T-helper 1 cell treated with Interleukin-12 subunit alpha and Interleukin-12 subunit beta and Interleukin-4 antibody, amounts not matched to agents 30 ng/mL and 1 ng/mL, for 36 hours (primary cell): Measurements from ENCODE around the gene TENT4B. TPM values are rescaled to one million over a fixed set of nuclear protein-coding genes. Genes with fewer than 3 reads are reported as not detected.
"Not testable (repeated sequence)": the region's sequence is repeated elsewhere in the genome, so short reads cannot be mapped to it uniquely, and the experiment has no call there.

Source experiments
- intact Hi-C: fragments of 100-400 bp; cut with micrococcal nuclease; formaldehyde crosslinking; loops from one replicate; pipeline ENCODE4 v1.15.1; 2024
- total RNA-seq: library from RNA; stranded (reverse); gene quantifications from 2 replicates; pipeline ENCODE4 v1.2.3, GENCODE V29; 2022

Gene TENT4B
- total RNA-seq, 1 donor from 2014 or later, result 22.5 TPM

DNA sequence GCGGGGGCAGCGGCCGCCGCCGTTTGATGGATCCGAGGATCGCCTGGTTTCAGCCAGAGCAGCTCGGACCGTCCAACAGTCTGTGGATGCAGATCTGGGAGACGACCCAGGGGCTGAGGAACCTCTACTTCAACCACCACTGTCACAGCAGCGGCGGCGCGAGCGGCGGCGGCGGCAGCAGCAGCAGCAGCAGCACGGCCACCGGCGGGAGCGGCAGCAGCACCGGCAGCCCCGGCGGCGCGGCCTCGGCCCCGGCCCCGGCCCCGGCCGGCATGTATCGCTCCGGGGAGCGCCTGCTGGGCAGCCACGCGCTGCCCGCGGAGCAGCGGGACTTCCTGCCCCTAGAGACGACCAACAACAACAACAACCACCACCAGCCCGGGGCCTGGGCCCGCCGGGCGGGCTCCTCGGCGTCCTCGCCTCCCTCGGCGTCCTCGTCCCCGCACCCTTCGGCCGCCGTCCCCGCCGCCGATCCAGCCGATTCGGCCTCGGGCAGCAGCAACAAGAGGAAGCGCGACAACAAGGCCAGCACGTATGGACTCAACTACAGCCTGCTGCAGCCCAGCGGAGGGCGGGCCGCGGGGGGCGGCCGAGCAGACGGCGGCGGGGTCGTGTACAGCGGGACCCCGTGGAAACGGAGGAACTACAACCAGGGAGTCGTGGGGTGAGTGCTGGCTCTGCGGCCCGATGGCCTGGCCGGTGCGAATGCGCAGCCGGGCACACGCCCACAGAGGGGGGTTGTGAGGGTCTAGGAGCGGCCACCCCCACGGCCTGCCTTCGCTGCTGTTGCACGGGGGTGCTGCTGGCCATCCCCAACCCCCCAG, 702 bp downstream of the TENT4B start:
- intact Hi-C loops, result loop anchor here (1.0 to 5.0 kb wide), 4 partner anchors 43 to 1543 kb away; partner anchors contain the start of genes BRD7, N4BP1 and SNX20

DNA sequence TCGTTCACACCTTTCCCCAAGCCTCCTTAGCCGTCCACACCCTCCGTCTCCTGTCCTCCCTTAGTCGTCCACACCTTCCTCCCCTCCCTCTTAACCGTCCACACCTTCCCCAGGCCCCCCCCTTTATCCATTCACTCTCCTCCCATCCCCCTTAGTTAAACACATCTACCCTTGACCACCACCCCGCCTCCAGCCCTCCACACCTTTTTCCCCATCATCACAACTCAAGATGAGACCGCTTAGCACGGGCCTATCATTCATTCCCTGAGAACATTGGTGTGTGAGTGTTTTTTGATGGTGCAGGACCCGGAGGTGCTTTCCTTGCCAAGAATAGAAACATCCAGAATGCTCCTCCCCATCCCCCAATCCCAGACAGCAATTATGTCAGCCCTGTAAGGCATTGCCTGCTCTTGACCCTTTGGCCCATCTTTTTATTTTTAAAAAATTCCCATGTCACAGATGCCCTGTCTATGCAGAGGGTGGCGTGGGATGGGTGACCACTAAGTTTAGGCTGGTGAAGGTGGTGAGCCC, 1.4 kb downstream of the TENT4B start:
- intact Hi-C loops, result loop anchor here (2.0 to 5.0 kb wide), 2 partner anchors 42 to 528 kb away; partner anchors contain the start of gene SNX20

- intact Hi-C loops, result loop anchor here (1.0 to 2.0 kb wide), 2 partner anchors 41 to 510 kb away; no protein-coding TSS in a partner anchor
Measured at GRCh38 chr16:50155925-50156324, 2.8 kb downstream of the TENT4B start.

DNA sequence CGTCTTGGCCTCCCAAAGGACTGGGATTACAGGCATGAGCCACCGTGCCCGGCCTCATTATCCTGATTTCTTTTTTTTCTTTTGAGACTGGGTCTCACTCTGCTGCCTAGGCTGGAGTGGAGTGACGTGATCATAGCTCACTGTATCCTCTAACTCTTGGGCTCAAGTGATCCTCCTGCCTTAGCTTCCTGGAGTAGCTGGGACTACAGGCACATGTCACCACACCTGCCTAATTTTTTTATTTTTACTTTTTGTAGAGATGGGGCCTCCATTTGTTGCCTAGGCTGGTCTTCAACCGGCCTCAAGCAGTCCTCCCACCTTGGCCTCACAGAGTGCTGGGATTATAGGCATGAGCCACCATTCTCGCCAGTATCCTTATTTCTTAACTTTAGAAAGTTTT, 3.5 kb downstream of the TENT4B start:
- intact Hi-C loops, result loop anchor here (1.0 kb wide), 1 partner anchor 510 kb away; no protein-coding TSS in a partner anchor

DNA sequence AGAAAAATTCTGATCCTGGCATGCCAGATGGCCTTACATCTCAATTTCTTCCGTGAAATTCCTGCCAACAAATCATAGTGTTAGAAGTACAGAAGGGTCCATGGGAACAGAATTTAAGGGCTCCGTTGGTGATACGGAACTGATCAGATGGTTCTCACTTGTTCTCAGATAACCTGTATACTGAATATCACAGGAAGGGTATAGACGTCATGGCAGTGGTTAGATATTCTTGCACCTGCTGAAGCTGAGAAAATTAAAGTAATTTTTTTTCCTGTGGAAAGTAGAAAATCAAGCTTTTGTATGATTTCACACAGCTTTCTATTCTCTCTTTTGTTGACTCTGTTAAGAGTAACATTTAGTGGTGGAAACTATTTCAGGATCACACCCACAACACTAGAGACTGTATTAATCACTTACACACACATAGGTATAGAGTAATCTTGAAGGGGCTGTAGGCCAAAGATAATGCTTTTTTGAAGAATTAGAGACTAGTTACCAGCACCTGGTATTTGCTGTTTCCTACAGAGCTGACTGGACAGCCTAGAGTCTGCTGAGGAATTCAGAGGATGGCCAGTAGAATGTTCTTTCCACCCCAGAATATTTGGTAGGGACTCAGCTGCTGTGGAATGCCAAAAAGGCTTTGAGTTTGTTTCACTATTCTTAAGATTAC, 7.5 kb downstream of the TENT4B start:
- intact Hi-C loops, result no loop called here

GRCh38 chr16:50161950-50162349, 8.8 kb downstream of the TENT4B start:
- intact Hi-C loops, result no loop called here

GRCh38 chr16:50165473-50165872, 12.4 kb downstream of the TENT4B start:
- intact Hi-C loops, result no loop called here

DNA sequence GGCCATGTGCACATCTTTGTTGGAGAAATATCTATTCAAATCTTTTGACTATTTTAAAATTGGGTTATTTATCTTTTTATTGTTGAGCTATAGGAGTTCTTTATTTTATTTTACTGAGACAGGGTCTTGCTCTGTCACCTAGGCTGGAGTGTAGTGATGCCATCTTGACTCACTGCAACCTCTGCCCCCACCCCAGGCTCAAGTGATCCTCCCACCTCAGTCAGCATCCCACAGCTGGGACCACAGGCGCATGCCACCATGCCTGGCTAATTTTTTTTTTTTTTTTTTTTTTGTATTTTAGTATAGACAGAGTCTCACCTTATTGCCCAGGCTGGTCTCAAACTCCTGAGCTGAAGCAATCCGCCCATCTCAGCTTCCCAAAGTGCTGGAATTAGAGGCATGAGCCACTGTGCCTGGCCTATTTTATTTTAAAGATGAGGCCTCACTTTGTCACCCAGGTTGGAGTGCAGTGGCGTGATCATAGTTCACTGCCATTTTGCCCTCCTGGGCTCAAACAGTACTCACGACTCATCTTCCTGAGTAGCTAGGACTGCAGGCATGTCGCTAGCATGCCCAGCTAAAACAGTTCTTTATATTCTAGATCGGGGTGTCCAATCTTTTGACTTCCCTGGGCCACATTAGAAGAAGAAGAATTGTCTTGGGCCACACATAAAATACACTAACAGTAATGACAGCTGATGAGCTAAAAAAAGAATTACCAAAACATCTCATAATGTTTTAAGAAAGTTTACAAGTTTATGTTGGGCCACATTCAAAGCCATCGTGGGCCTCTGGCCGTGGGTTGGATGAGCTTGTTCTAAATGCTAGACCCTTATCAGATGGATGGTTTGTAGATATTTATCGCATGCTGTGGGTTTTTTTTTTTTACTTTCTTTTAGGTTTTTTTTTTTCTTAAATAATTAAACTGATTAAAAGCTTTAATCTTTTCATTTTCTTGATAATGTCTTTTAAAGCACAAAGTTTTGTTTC, 13.7 kb downstream of the TENT4B start:
- intact Hi-C loops, result no loop called here

GRCh38 chr16:50167556-50167955, 14.4 kb downstream of the TENT4B start:
- intact Hi-C loops, result no loop called here

DNA sequence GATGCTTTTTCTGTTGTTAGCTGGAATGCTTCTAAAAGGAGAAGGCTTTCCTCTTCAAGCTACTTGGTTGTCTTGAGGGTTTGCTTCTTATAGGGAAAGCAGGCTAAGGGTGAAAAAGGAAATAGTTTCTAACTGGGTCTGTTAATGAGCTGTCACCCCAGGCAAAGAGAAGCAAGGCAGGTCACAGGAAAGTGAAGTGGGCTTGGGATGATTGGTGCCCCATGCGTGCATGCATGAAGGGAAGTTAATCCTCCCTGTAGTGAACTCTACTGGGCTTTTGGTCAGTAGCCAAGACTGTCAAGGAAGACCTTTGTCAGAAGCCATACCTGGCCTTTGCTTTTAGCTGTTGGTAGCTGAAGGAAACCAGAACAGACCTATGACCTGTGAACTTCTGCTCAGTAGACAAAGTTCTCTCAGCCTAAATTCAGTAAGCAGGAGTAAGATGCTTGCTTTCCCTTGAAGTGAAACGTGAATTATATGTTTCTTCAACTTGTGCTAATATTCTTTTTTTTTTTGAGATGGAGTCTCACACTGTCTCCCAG, 16.5 kb downstream of the TENT4B start:
- intact Hi-C loops, result no loop called here

GRCh38 chr16:50171773-50172172, 18.7 kb downstream of the TENT4B start:
- intact Hi-C loops, result not testable (repeated sequence)

- intact Hi-C loops, result no loop called here
Measured at GRCh38 chr16:50172195-50172922, 19.3 kb downstream of the TENT4B start.

DNA sequence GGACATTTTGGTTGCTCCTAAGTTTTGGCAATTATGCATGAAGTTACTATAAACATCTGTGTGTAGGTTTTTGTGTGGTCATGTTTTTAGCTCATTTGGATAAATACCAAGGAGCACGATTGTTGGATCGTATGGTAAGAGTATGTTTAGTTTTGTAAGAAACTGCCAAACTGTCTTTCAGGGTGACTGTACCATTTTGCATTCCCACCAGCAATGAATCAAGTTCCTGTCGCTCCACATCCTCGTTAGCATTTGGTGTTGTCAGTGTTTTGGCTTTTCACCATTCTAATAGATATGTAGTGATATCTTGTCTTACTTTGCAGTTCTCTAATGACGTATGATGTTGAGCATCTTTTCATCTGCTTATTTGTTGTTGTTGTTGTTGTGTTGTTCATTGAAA, 20.2 kb downstream of the TENT4B start:
- intact Hi-C loops, result no loop called here

GRCh38 chr16:50178491-50178941, 25.4 kb downstream of the TENT4B start:
- intact Hi-C loops, result no loop called here

- intact Hi-C loops, result no loop called here
Measured at GRCh38 chr16:50182441-50182840, 29.3 kb downstream of the TENT4B start.

DNA sequence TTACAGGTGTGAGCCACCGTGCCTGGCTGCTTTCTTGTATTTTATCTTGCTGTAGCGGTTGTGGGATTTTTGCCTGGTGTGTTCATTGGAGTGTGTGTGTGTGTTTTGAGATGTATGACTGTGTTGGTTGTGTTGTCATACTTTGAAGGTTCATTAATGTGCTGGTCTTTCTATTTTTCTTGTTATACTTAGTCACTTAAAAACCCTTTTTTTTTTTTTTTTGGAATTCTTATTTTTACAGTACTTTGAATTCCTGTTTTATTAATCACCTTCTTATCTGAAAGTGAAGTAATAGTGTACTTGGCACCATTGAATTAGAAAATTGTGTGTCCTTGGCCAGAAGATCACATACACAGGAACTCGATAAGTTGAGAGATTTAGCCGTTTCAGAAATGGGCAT, 30.2 kb downstream of the TENT4B start:
- intact Hi-C loops, result no loop called here

DNA sequence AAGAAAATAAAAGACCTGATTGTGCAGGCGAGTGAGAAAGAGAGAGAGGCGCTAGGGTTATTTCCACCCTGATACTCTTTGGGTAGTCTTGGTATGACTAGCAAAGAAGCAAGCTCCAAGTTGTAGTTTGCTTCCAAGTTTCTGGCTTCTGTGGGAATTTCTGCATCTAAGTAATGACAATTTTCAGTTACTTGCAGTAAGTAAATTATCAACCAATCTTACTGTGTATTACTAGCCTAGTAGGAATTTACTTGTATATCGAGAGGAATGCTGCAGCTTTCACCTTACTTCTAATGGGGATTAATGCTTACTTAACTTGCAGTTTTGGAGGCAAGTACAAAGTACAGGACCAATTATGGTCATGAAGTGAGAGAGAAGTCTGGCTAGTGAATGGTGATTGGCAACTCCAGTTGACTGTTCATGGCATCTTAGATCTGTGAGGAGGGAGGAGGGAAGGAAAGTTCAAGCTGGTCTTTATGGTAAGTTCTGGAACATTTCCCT, 31.9 kb downstream of the TENT4B start:
- intact Hi-C loops, result no loop called here

DNA sequence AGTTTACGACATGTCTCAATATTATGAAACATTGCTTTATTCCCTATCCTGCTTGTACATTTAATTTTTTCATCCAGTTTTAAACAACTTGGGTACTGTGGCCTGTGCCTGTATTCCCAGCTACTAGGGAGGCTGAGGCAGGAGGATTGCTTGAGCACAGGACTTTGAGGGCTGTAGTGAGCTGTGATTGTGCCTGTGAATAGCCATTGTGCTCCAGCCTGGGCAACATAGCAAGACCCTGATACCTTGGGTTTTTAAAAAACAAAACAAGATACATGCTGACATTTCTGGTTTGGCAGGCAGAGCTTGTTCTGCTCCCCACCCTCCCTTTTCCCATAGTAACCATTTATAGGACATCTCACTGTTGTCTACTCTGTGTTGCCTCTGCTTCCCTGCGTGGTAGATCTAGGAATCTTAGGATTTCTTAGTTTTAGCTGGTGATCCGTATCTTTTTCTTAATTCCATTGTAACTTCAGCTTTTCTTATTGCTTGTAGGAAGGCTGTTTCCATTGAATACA, 35.6 kb downstream of the TENT4B start:
- intact Hi-C loops, result no loop called here

GRCh38 chr16:50190292-50190691, 37.2 kb downstream of the TENT4B start:
- intact Hi-C loops, result no loop called here
